ENCODE results near the gene EDIL3.
A peak's percentile ranks its signal among the peaks of the same experiment; 100 is the strongest.
"Not testable (repeated sequence)": the region's sequence is repeated elsewhere in the genome, so short reads cannot be mapped to it uniquely, and the experiment has no call there.

EDIL3 gene

DNA sequence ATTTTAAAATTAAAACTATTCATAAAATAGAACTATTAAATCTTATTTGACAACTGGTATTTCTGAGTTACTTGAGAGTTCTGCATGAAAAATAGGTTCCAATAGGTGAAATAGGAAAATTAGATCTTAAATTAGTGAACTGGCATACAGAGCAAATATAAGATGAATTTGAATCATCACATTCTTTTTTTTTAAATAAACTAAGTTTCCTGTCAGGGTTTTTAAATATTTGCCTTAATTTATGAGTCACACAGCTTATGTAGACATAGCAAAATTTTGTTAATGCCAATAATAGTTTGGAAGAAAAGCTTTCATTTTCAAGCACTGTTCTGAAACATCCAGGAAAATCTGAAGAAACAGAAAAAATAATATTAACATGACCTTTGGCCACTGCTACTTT is 352.4 kb downstream of the EDIL3 start:
- Histone ChIP-seq H3K27ac (ENCODE audit: low read length, poor library complexity, severe bottlenecking) (no peak overlapping the region), H2BK120ac (ENCODE audit: low read depth, low read length) (no peak overlapping the region), H2BK15ac (ENCODE audit: low read depth, poor library complexity, severe bottlenecking) (no peak overlapping the region)

DNA sequence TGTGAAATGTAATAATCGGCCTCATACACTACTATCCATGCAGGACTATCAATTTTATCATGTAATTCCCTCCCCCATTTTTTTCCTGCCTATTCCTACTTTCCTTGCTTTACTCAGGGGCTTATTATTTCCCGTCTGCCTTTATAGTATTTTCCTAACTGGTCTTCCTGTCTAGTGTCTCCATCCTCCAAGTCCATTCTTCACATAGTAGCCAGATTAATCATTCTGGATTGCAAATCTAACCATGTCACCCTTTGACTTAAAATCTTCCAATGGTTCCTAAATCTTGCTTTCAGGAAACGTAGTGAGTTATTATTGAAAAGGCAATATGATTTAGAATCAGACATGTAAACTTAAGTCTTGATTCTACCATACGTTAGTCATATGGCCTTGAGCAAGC is 356.6 kb downstream of the EDIL3 start:
- no peak overlapping the region for H3K18ac ChIP-seq (ENCODE audit: low read depth in 1 of 2, low read length in 2 of 2)
- H2BK120ac ChIP-seq (ENCODE audit: low read depth, low read length) = no peak overlapping the region

More for the DNA sequence above, 352.4 kb downstream of the EDIL3 start:
- Histone ChIP-seq H3K14ac (ENCODE audit: low read length in 2 of 2) (no peak overlapping the region), H3K4me1 (ENCODE audit: control insufficient read depth, insufficient read depth, low read depth, low read length) (no peaks in the 10 kb centered on the region), H4K91ac (ENCODE audit: low read length) (no peak overlapping the region), H3K9me3 (ENCODE audit: control insufficient read depth, low read length) (no peaks in the 10 kb centered on the region), H4K8ac (ENCODE audit: low read length) (no peak overlapping the region), H3K4me3 (ENCODE audit: insufficient read depth in 1 of 2, low read depth in 1 of 2, low read length in 2 of 2) (no peak overlapping the region), H3K79me1 (replicated peaks; ENCODE audit: low read length, poor library complexity, severe bottlenecking) (peaks cover 10% of the 10 kb centered on the region), H3K27me3 (ENCODE audit: control insufficient read depth in 1 of 2, insufficient read depth in 1 of 2, low read length in 2 of 2) (no peaks in the 10 kb centered on the region), H2BK12ac (ENCODE audit: low read length in 2 of 2) (no peak overlapping the region), H2AFZ (ENCODE audit: low read depth, low read length) (no peak overlapping the region), H3K23ac (ENCODE audit: low read length in 2 of 2) (no peak overlapping the region), H3K18ac (ENCODE audit: low read depth in 1 of 2, low read length in 2 of 2) (no peak overlapping the region), H3K9ac (ENCODE audit: low read length) (no peak overlapping the region), H3K36me3 (ENCODE audit: control insufficient read depth in 1 of 2, insufficient read depth in 2 of 2, low read depth in 1 of 2, low read length in 2 of 2) (peaks cover 0 to 8% of the 10 kb centered on the region in 2 experiments), H3K4ac (ENCODE audit: low read depth in 1 of 2, low read length in 2 of 2) (no peak overlapping the region), H3K4me2 (ENCODE audit: low read length, poor library complexity, severe bottlenecking) (no peak overlapping the region), H2BK5ac (ENCODE audit: low read depth, low read length, poor library complexity, severe bottlenecking) (no peak overlapping the region), H2AK5ac (ENCODE audit: low read length, severe bottlenecking) (no peak overlapping the region)
- peak; percentile 6 for DNase-seq

DNA sequence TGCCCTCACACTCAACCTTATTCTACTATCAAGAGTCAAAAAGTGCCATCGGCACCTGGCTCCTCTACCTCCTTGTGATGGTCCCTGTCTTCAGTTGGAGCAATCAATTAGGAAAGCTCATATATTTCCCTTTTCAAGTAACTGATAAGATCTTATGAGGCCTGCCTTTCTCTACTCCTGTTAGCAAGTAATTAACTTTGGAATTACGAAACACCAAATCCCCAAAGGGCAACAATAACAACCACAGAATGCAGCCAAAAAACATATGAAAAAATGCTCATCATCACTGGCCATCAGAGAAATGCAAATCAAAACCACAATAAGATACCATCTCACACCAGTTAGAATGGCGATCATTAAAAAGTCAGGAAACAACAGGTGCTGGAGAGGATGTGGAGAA is 366.2 kb downstream of the EDIL3 start:
- H4K8ac ChIP-seq (ENCODE audit: low read length); H3K4me2 ChIP-seq (ENCODE audit: low read length, poor library complexity, severe bottlenecking); H3K9ac ChIP-seq (ENCODE audit: low read length); H2BK5ac ChIP-seq (ENCODE audit: low read depth, low read length, poor library complexity, severe bottlenecking); H2BK12ac ChIP-seq (ENCODE audit: low read length in 2 of 2); H3K36me3 ChIP-seq (ENCODE audit: control insufficient read depth in 1 of 2, insufficient read depth in 2 of 2, low read depth in 1 of 2, low read length in 2 of 2); H3K27ac ChIP-seq (ENCODE audit: low read length, poor library complexity, severe bottlenecking); H3K23ac ChIP-seq (ENCODE audit: low read length in 2 of 2); H2BK15ac ChIP-seq (ENCODE audit: low read depth, poor library complexity, severe bottlenecking); H3K4me3 ChIP-seq (ENCODE audit: insufficient read depth in 1 of 2, low read depth in 1 of 2, low read length in 2 of 2); H4K91ac ChIP-seq (ENCODE audit: low read length); H3K79me1 ChIP-seq (replicated peaks; ENCODE audit: low read length, poor library complexity, severe bottlenecking); H2AFZ ChIP-seq (ENCODE audit: low read depth, low read length); H3K14ac ChIP-seq (ENCODE audit: low read length in 2 of 2); H2AK5ac ChIP-seq (ENCODE audit: low read length, severe bottlenecking); H3K4me1 ChIP-seq (ENCODE audit: control insufficient read depth, insufficient read depth, low read depth, low read length); H3K4ac ChIP-seq (ENCODE audit: low read depth in 1 of 2, low read length in 2 of 2); H2BK120ac ChIP-seq (ENCODE audit: low read depth, low read length); DNase-seq; H3K9me3 ChIP-seq (ENCODE audit: control insufficient read depth, low read length); H3K27me3 ChIP-seq (ENCODE audit: control insufficient read depth in 1 of 2, insufficient read depth in 1 of 2, low read length in 2 of 2): not testable (repeated sequence)
- H3K18ac ChIP-seq (ENCODE audit: low read depth in 1 of 2, low read length in 2 of 2) = peak overlapping the region in 1 of 2 experiments; percentile 21
- WGBS = 80% methylated on average over 2 of the region's 3 CpGs

More for the DNA sequence above, 356.6 kb downstream of the EDIL3 start:
- Histone ChIP-seq H2BK12ac (ENCODE audit: low read length in 2 of 2) (no peak overlapping the region), H3K23ac (ENCODE audit: low read length in 2 of 2) (no peak overlapping the region), H4K91ac (ENCODE audit: low read length) (no peak overlapping the region), H2BK5ac (ENCODE audit: low read depth, low read length, poor library complexity, severe bottlenecking) (no peak overlapping the region), H3K79me1 (replicated peaks; ENCODE audit: low read length, poor library complexity, severe bottlenecking) (peaks cover 10% of the 10 kb centered on the region), H2BK15ac (ENCODE audit: low read depth, poor library complexity, severe bottlenecking) (no peak overlapping the region), H3K4ac (ENCODE audit: low read depth in 1 of 2, low read length in 2 of 2) (no peak overlapping the region), H3K9ac (ENCODE audit: low read length) (no peak overlapping the region), H3K4me2 (ENCODE audit: low read length, poor library complexity, severe bottlenecking) (no peak overlapping the region), H3K14ac (ENCODE audit: low read length in 2 of 2) (no peak overlapping the region), H2AFZ (ENCODE audit: low read depth, low read length) (no peak overlapping the region), H3K27ac (ENCODE audit: low read length, poor library complexity, severe bottlenecking) (peak overlapping the region; percentile 14), H3K27me3 (ENCODE audit: control insufficient read depth in 1 of 2, insufficient read depth in 1 of 2, low read length in 2 of 2) (no peaks in the 10 kb centered on the region), H4K8ac (ENCODE audit: low read length) (no peak overlapping the region), H3K9me3 (ENCODE audit: control insufficient read depth, low read length) (no peaks in the 10 kb centered on the region), H2AK5ac (ENCODE audit: low read length, severe bottlenecking) (no peak overlapping the region), H3K36me3 (ENCODE audit: control insufficient read depth in 1 of 2, insufficient read depth in 2 of 2, low read depth in 1 of 2, low read length in 2 of 2) (peaks cover 0 to 8% of the 10 kb centered on the region in 2 experiments), H3K4me1 (ENCODE audit: control insufficient read depth, insufficient read depth, low read depth, low read length) (no peaks in the 10 kb centered on the region), H3K4me3 (ENCODE audit: insufficient read depth in 1 of 2, low read depth in 1 of 2, low read length in 2 of 2) (no peak overlapping the region)
- peak; percentile 32 for DNase-seq
- 51% methylated on average over 3 of the region's 4 CpGs for WGBS

DNA sequence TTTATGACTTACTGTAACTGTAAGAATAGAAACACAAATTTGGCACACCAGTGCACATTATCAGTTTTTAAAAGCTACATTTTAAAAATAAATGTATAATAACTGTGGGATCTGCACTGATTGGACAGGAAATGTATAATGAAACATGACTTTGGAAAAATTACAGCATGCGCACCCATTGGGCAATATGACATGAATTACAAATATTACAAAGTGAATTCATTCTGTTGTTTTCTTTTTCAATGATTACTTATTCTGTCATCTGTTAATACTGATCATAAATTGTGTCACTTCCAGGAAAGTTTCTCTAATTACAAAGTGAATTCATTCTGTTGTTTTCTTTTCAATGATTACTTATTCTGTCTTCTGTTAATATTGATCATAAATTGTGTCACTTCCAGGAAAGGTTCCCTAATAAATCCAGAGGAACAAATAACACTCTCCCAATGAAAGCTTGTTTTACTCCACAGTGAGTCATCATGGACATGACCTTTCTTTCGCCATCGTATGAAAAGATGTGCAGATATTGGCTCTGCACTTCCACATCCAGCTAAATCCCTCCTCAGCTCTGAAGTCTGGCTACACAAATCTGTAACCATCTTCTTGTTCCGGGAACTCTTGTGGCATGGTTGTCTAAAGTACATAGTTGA is 367.0 kb downstream of the EDIL3 start:
- WGBS = 13% methylated on average over 2 of the region's 4 CpGs

More for the DNA sequence above, 367.0 kb downstream of the EDIL3 start:
- no peak overlapping the region for H2AFZ ChIP-seq (ENCODE audit: low read depth, low read length)
- H2BK120ac ChIP-seq (ENCODE audit: low read depth, low read length) = no peak overlapping the region
- H4K91ac ChIP-seq (ENCODE audit: low read length) = no peak overlapping the region
- no peak overlapping the region for H4K8ac ChIP-seq (ENCODE audit: low read length)
- H3K27me3 ChIP-seq (ENCODE audit: control insufficient read depth in 1 of 2, insufficient read depth in 1 of 2, low read length in 2 of 2) = no peaks in the 10 kb centered on the region
- H2BK5ac ChIP-seq (ENCODE audit: low read depth, low read length, poor library complexity, severe bottlenecking) = no peak overlapping the region
- H3K4ac ChIP-seq (ENCODE audit: low read depth in 1 of 2, low read length in 2 of 2) = no peak overlapping the region
- H3K18ac ChIP-seq (ENCODE audit: low read depth in 1 of 2, low read length in 2 of 2) = no peak overlapping the region
- H2BK12ac ChIP-seq (ENCODE audit: low read length in 2 of 2) = no peak overlapping the region
- DNase-seq = peak; percentile 75
- H3K23ac ChIP-seq (ENCODE audit: low read length in 2 of 2) = no peak overlapping the region
- H3K4me1 ChIP-seq (ENCODE audit: control insufficient read depth, insufficient read depth, low read depth, low read length) = no peaks in the 10 kb centered on the region
- no peaks in the 10 kb centered on the region for H3K9me3 ChIP-seq (ENCODE audit: control insufficient read depth, low read length)
- no peaks in the 10 kb centered on the region for H3K36me3 ChIP-seq (ENCODE audit: control insufficient read depth in 1 of 2, insufficient read depth in 2 of 2, low read depth in 1 of 2, low read length in 2 of 2)
- no peak overlapping the region for H3K9ac ChIP-seq (ENCODE audit: low read length)
- no peak overlapping the region for H3K4me2 ChIP-seq (ENCODE audit: low read length, poor library complexity, severe bottlenecking)
- H3K4me3 ChIP-seq (ENCODE audit: insufficient read depth in 1 of 2, low read depth in 1 of 2, low read length in 2 of 2) = no peak overlapping the region
- no peak overlapping the region for H2BK15ac ChIP-seq (ENCODE audit: low read depth, poor library complexity, severe bottlenecking)
- peaks cover 5% of the 10 kb centered on the region for H3K79me1 ChIP-seq (replicated peaks; ENCODE audit: low read length, poor library complexity, severe bottlenecking)
- H3K14ac ChIP-seq (ENCODE audit: low read length in 2 of 2) = no peak overlapping the region
- H2AK5ac ChIP-seq (ENCODE audit: low read length, severe bottlenecking) = no peak overlapping the region
- H3K27ac ChIP-seq (ENCODE audit: low read length, poor library complexity, severe bottlenecking) = no peak overlapping the region
